ENCODE data around the gene OR51A7. TPM values are rescaled to one million over a fixed set of nuclear protein-coding genes. Genes with fewer than 3 reads are reported as not detected.

OR51A7 gene
- total and polyA plus RNA-seq, 2 donors (not counting 1 experiment from before 2014, with no cell fraction given) = not detected

DNA sequence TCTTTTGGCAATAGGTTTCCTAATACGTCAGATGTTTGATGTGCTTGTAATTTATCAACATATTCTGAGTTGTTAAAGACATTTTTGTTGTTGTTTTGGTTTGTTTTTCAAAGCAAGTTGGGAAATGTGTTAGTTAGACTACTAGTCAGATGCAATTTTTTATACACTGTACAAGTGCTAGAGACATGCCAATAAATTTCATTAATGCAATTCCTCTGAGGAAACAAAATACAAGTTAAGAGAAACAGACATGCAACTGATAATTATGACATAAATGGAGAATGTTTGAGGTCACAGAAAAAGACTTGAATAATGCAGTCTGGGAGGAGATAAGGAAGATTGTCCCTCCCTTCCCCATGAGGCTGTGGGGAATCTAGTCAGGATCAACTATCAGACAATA is 16.0 kb upstream of the OR51A7 start:
- H4K20me1 ChIP-seq (ENCODE audit: control insufficient read depth, insufficient read depth, low read length, poor library complexity, severe bottlenecking) = no peaks in the 10 kb centered on the region
- DNase-seq (no peak), ATAC-seq (ENCODE audit: low read depth) (no peak)
- H2AFZ ChIP-seq (ENCODE audit: insufficient read depth, low read depth, low read length, poor library complexity, severe bottlenecking) = no peak overlapping the region
- no peak overlapping the region for H3K4me3 Mint-ChIP-seq
- no peaks in the 10 kb centered on the region for H3K9me3 Mint-ChIP-seq (ENCODE audit: insufficient read depth)
- ChIA-PET CTCF (no interaction called here), POLR2A (no interaction called here)
- no peak overlapping the region for H3K4me2 ChIP-seq (replicated peaks; ENCODE audit: low read depth, low read length, poor library complexity, severe bottlenecking)
- no peaks in the 10 kb centered on the region for H3K36me3 ChIP-seq (replicated peaks in 1 of 2; ENCODE audit: control extremely low read depth in 1 of 2, control insufficient read depth in 1 of 2, extremely low read depth in 1 of 2, insufficient read depth in 2 of 2, low read length in 1 of 2)
- H3K27me3 ChIP-seq (replicated peaks in 1 of 4; ENCODE audit: control extremely low read depth in 1 of 4, control insufficient read depth in 3 of 4, insufficient read depth in 4 of 4, low read length in 3 of 4) = no peaks in the 10 kb centered on the region
- no peak overlapping the region for H3K27ac Mint-ChIP-seq
- no CpG with 5 or more reads among the region's 1 CpG for WGBS (ENCODE audit: insufficient coverage)
- no peaks in the 10 kb centered on the region for H3K4me1 ChIP-seq (ENCODE audit: control insufficient read depth in 2 of 2, insufficient read depth in 2 of 2, low read length in 2 of 2)
- TF ChIP-seq, protein P1, sequence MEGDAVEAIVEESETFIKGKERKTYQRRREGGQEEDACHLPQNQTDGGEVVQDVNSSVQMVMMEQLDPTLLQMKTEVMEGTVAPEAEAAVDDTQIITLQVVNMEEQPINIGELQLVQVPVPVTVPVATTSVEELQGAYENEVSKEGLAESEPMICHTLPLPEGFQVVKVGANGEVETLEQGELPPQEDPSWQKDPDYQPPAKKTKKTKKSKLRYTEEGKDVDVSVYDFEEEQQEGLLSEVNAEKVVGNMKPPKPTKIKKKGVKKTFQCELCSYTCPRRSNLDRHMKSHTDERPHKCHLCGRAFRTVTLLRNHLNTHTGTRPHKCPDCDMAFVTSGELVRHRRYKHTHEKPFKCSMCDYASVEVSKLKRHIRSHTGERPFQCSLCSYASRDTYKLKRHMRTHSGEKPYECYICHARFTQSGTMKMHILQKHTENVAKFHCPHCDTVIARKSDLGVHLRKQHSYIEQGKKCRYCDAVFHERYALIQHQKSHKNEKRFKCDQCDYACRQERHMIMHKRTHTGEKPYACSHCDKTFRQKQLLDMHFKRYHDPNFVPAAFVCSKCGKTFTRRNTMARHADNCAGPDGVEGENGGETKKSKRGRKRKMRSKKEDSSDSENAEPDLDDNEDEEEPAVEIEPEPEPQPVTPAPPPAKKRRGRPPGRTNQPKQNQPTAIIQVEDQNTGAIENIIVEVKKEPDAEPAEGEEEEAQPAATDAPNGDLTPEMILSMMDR (IDR thresholded peaks at IDR 0.05) = no peak
- no peak for TF ChIP-seq EZH2 (IDR thresholded peaks at IDR 0.05; ENCODE audit: borderline replicate concordance, insufficient read depth, low read depth, low read length, poor library complexity, severe bottlenecking)
- intact Hi-C loops (cut with micrococcal nuclease) = no loop called here
- no peaks in the 10 kb centered on the region for H3K79me2 ChIP-seq (ENCODE audit: control insufficient read depth, insufficient read depth, low read length)
- no peaks in the 10 kb centered on the region for H3K4me1 Mint-ChIP-seq
- H3K9me3 ChIP-seq (ENCODE audit: control extremely low read depth in 1 of 3, control insufficient read depth in 2 of 3, insufficient read depth in 1 of 3, low read length in 2 of 3) = no peaks in the 10 kb centered on the region
- no peak overlapping the region for H3K9ac ChIP-seq (ENCODE audit: low read length)
- H3K27me3 Mint-ChIP-seq = peaks cover 10% of the 10 kb centered on the region
- no peak overlapping the region for H3K4me3 ChIP-seq (ENCODE audit: control extremely low read depth in 1 of 5, extremely low read depth in 1 of 5, insufficient read depth in 1 of 5, low read depth in 2 of 5, low read length in 4 of 5)
- H3K27ac ChIP-seq (ENCODE audit: low read length in 2 of 2) = no peak overlapping the region

DNA sequence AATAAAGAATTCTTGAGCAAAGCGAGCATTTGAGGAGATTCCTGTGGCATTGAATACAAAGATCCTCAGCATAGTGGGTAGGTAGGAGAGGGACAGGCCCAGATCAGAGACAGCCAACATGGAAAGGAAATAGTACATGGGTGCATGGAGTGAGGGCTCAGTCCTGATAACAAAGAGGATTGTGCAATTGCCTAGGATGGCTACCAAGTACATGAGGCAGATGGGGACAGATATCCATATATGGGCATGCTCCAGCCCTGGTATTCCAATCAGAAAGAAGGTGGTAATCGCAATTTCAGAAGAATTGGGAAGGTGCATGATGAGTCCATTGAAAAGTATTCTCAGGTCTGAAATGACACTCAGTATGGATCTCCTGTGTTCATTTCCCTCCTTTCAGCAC is 13.3 kb upstream of the OR51A7 start:
- no peak overlapping the region for H3K4me3 ChIP-seq (ENCODE audit: control extremely low read depth in 1 of 5, extremely low read depth in 1 of 5, insufficient read depth in 1 of 5, low read depth in 2 of 5, low read length in 4 of 5)
- H3K4me1 ChIP-seq (ENCODE audit: control insufficient read depth in 2 of 2, insufficient read depth in 2 of 2, low read length in 2 of 2) = no peaks in the 10 kb centered on the region
- DNase-seq = no peak
- TF ChIP-seq, protein P1 (IDR thresholded peaks at IDR 0.05) = no peak
- TF ChIP-seq EZH2 (IDR thresholded peaks at IDR 0.05; ENCODE audit: borderline replicate concordance, insufficient read depth, low read depth, low read length, poor library complexity, severe bottlenecking) = no peak
- ChIA-PET POLR2A (no interaction called here), CTCF (no interaction called here)
- H2AFZ ChIP-seq (ENCODE audit: insufficient read depth, low read depth, low read length, poor library complexity, severe bottlenecking) = no peak overlapping the region
- Mint-ChIP-seq H3K9me3 (ENCODE audit: insufficient read depth) (no peaks in the 10 kb centered on the region), H3K4me1 (no peaks in the 10 kb centered on the region), H3K4me3 (no peak overlapping the region), H3K27me3 (peaks cover 9% of the 10 kb centered on the region), H3K27ac (no peak overlapping the region)
- no peaks in the 10 kb centered on the region for H3K79me2 ChIP-seq (ENCODE audit: control insufficient read depth, insufficient read depth, low read length)
- no peak overlapping the region for H3K4me2 ChIP-seq (replicated peaks; ENCODE audit: low read depth, low read length, poor library complexity, severe bottlenecking)
- peaks cover 0 to 2% (median 0%) of the 10 kb centered on the region in 4 experiments for H3K27me3 ChIP-seq (replicated peaks in 1 of 4; ENCODE audit: control extremely low read depth in 1 of 4, control insufficient read depth in 3 of 4, insufficient read depth in 4 of 4, low read length in 3 of 4)
- 93% methylated on average over 2 of the region's 2 CpGs for WGBS (ENCODE audit: insufficient coverage)
- H4K20me1 ChIP-seq (ENCODE audit: control insufficient read depth, insufficient read depth, low read length, poor library complexity, severe bottlenecking) = no peaks in the 10 kb centered on the region
- H3K27ac ChIP-seq (ENCODE audit: low read length in 2 of 2) = no peak overlapping the region
- no peak overlapping the region for H3K9ac ChIP-seq (ENCODE audit: low read length)
- H3K36me3 ChIP-seq (replicated peaks in 1 of 2; ENCODE audit: control extremely low read depth in 1 of 2, control insufficient read depth in 1 of 2, extremely low read depth in 1 of 2, insufficient read depth in 2 of 2, low read length in 1 of 2) = no peaks in the 10 kb centered on the region
- intact Hi-C loops (cut with micrococcal nuclease) = no loop called here
- H3K9me3 ChIP-seq (ENCODE audit: control extremely low read depth in 1 of 3, control insufficient read depth in 2 of 3, insufficient read depth in 1 of 3, low read length in 2 of 3) = no peaks in the 10 kb centered on the region
- no peak for ATAC-seq (ENCODE audit: low read depth)

Data from B cell (primary cell).